Tongue (tissue), 2 donors: ENCODE data around the gene ENTR1. TPM values are rescaled to one million over a fixed set of nuclear protein-coding genes. Genes with fewer than 3 reads are reported as not detected.

Experiments
- DNase-seq: peaks from one replicate; pipeline ENCODE4 v3.0.0-alpha.2; 2015
- total RNA-seq: library from RNA; depleted of rRNA; stranded (reverse); fragments of >200 nt; gene quantifications from one replicate; pipeline ENCODE4 v1.2.3, GENCODE V29; 2014

The ENTR1 gene, protein sequence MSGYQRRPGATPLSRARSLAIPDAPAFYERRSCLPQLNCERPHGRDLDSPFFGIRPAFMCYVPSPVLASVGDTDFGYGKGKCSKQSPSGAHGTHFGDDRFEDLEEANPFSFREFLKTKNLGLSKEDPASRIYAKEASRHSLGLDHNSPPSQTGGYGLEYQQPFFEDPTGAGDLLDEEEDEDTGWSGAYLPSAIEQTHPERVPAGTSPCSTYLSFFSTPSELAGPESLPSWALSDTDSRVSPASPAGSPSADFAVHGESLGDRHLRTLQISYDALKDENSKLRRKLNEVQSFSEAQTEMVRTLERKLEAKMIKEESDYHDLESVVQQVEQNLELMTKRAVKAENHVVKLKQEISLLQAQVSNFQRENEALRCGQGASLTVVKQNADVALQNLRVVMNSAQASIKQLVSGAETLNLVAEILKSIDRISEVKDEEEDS
- total RNA-seq: 22.6 TPM

DNA sequence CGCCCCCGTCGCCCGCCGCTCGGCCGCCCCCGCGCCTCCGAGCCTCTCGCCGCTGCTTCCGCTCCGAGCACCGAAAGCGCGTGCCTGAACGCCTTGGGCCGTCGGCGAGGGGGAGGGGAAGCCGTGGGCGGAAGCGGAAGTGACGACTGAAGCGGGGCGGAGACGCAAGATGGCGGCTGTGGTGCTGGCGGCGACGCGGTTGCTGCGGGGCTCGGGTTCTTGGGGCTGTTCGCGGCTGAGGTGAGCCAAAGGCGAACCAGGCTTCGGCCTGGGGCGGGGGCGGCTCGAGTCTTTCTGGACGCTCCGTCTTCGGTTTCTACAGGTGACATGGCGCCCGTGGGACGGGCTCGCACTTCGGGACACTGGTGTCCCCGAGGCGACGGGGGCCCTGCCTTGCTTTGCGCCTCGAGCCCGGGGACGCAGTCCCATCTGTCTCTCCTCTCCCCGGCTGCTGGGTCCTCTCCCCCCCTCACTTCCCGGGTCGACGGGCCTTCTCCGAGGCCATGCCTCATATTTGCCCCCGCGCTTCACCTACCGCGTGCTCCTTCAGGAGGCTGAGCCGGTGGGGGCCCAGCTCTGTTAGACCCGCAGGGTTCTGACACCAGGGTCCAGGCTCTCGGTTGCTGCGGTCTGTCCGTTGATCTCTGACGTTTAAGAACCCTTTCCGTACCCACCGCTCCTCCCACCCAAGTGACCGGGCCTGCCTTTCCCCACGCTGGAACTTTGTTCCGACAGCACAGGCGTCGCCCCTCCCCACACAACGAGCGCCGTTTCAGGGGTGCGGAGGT is at the start of gene ENTR1, which contains the start of gene PMPCA:
Gene ENTR1, minus strand, starts transcription at position 115 of the 788 bp plus-strand sequence. CDS start 217 bp downstream, outside the sequence.
Gene PMPCA, plus strand, starts transcription at position 159 of the 788 bp plus-strand sequence. Its CDS starts 11 bp downstream, at position 170.
- peak; percentile 96 for DNase-seq

DNA sequence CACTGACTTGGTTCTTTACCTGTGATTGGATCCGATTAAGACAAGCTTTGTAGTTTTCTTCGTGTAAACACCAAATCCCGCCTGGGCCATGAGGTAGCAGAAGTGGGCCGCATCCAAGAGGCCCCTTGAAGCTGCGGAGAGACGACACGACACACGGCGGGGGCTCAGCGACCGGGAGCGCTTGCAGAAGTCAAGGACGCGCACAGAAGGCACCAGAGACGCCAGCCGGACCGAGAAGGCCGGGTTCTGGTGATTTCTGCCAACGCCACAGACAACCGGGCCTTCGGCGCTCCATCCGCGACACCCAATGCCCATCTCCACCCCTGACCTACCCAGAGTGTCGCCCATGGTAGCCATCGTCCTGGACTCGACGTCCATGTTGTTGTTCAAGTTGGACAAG is 49.0 kb upstream of the ENTR1 start:
- no peak for DNase-seq

DNA sequence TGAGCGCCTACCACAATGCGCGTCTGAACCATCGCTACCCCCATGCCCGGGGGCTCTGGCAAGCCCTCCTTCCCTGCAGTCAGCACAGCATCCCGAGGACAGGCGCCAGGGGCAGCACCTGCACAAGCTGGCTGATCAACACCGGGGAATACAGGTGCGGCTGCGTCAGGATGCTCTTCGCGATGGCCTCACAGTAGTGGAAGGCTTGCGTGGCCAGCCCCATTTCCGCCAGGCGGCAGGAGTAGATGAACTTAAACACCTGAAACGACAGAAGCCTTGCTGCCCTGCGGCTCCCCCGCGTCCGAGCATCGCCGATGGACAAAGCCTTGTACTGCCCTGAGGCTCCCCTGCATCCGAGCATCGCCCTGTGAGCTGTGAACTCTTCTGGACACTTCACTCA is 46.9 kb upstream of the ENTR1 start:
- DNase-seq: no peak

DNA sequence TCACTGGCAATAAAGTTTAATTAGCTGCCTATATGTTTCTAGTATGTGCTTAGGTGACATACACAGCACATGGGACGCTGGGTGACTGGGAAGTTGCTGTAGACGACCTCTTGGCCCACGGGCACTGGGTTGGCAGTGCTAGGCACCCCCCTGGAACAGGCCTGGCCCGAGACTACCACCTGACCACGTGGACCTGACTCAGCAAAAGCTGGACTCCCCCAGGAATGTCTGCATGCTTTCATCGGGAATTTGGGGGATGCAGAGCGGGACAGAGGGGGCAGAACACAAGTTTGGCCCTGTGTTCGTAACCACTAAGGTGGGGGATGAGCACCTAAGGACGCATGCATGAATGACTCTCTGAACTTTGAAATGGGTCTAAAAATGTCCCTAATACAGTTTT is 45.8 kb upstream of the ENTR1 start:
- no peak for DNase-seq

DNA sequence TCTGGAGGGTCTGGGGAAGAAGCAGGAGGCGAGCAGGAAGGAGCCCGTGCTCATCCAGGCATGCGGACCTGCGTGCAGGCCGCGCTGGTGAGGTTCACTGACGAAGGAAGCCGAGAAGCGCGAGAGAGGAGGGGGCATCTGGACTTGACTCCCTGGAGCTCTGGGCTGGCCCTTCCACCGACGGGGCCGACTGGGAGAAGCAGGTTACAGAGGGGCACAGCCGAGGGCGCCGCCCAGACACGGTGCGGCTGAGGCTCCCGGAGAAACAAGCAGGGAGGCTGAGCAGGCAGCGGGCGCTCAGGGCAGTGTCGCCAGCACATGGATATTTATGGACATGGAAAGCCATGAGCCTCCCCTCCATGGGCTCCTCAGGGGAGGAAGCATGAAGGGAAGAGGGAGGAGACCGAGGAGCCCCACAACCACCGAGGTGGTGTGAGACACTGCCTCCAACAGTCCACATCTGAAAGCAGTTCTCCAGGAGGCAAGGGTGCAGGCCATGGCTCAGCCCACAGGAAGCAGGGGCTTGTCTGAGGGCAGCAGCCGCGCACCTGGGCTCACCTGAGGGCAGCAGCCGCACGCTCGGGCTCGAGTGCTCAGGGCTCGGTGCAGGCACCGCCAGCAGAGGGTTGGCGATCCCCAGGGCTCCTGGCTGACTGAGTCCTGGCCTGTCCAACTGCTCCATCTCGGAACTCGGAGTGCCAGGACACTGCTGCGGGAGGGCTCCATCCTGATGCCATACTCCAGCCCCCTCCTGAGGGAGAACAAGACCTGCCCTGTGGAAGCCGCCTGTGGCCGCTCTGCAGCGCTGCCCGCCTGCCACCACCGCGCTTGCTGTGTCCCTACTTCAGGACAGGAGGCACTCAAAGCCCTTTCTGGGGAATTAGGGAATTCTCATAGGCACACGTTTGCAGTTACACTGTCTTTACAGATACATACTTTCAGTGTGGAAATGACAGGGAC is 44.9 kb upstream of the ENTR1 start:
- no peak for DNase-seq

DNA sequence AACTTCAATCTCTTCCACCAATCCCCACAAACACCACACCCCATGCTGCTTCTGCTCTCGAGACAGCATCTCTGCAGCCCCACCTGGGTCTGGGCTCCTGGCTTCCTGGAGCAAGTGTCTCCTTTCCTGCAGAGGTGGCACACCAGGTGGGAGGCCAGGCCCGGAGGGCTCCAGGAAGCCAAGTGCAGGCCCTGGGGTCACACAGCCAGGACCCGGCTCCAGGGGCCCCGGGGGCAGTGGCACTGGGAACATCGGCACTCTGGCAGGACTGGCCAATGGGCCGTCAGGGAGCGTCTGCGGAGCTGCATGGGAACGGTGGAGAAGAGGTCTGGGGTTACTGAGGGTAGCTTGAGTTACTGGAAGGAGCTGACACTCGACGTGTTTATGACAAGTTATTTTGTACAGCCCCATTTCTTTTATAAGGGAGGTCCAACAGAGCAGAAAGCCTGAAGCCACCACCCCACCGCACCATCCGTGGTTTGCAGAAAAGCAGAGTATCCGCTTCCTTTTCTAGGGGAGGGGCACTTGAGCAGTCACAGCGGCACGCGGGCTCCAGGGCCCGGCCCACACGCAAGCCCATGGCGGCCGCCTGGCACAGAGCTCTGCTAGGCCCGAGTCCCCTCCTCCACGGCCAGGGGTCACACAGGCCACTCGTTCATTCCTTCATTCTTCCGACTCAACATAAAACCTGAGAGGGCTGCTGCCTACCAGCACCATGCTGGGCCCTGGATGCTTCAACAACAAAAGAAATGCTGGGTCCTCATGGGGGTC is 43.8 kb upstream of the ENTR1 start:
- no peak for DNase-seq

DNA sequence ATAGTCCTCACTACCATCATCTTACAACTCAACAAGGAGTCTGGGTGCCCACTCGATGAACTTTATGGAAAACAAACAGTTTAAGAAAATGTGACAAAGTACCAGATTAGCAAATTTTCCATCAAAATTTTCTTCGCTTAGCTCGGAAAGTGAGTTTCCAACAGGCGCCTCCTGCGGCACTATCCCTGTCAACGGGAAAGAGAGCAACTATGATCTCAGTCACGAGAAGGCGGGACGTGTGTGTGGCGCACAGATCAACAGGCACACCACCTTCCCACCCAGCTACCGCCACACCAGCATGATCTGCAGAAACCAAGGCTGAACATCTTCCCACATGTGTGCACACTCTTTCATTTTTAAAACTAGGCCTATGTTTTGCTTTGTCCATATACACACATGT is 42.9 kb upstream of the ENTR1 start:
- no peak for DNase-seq

DNA sequence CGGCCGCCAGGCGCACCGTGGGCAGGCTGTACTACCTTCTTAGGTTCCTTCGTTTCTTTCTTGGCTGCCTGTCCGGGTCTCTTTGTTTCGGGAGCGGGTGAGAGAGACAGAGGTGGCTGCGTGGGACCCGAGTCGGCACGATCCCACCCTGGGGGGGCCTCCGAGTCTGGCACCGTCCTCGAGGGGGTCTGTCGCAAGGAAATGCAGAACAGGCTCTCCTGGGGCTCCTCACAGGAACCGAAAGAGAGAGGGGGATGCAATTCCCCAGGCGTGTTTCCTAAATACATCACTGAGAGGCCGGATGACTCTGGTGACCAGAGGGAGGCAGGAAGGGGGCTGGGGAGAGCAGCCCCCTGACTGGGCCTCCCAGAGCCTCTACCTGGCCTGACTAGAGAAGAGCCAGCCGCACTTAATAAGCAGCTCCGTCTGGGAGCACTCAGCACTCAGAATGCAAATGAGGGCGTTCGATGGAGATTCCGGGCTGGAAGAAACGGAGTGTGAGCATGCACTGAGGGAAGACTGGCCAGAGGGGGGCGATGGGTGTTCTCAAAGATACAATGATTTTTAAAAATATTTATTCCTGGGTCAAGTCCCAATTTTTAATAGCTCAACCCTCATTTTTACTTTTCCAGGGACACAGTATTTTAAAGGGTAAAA is 40.9 kb upstream of the ENTR1 start:
- DNase-seq: no peak

DNA sequence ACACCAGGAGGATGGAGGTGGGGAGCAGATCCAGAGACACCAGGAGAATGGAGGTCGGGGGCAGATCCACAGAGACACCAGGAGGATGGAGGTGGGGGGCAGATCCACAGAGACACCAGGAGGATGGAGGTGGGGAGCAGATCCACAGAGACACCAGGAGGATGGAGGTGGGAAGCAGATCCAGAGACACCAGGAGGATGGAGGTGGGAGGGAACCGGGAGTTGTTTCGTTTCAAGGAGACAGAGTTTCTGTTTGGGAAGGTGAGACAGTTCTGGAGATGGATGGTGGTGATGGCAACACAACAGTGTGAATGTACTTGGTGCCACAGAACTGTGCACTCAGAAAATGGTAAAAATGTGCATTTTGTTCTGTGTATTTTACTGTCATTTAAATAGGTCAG is 38.2 kb upstream of the ENTR1 start:
- DNase-seq: no peak

DNA sequence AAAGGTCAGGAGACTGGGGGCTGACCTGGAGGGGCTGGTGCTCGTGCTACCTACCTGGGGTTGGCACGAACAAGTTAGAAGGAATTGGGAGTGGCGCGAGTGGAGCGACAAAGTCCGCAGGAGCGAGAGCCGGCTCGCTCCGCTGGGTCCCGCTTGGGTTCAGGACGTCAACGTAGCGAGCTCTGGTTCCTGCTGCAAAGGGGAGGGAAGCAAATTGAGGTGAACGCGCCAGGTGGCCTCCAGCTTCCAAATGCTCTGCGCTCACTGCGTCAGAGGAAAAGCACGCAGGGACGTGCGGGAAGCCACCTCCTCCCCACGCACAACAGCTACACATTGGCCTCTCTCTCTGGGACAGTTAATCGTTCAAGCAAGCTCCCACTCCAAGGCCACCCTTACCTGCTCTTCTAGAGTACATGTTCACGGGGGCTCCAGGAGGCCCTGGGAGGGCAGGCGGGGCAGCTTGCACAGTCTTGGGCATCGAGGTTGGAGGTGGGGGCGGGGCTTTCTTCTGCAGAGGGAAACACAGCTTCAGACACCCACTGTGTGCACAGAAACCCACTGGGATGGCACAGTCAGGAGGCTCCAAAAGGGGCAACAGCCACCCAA is 36.9 kb upstream of the ENTR1 start:
- no peak for DNase-seq

DNA sequence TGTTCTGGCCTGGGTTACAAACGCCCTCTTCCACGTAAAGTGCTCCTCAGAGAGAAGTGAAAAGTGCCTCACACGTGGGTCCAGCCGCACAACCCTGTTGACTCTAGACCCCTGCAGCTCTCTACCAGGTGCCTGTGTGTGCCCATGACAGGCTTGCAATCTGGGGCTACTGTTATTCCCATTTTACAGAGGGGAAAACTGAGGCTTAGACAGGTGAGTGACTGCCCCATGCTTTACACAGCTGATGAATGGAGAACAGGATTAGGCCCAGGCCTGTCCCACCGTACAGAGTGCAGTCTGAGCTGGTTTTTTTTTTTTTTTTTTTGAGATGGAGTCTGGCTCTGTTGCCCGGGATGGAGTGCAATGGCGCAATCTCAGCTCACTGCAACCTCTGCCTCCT is 35.4 kb upstream of the ENTR1 start:
- no peak for DNase-seq

DNA sequence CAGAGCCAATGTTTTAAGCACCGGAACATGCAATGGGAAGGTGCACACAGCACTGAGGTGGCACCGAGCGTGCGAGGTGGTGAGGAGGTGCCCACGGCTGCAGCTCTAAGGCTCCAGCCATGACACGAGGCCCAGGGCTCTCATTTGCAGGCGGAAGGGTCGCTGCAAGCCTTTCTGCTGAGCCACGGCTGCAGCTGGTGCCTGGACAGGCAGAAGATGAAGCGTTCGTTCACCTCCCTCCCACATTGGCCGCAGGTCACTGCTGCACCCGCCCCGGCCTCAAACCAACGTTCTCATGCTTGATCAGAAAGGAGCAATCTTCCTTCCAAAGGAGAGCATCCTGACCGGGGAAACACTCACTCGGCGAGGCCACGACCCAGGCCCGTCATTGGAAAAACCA is 33.7 kb upstream of the ENTR1 start:
- no peak for DNase-seq

DNA sequence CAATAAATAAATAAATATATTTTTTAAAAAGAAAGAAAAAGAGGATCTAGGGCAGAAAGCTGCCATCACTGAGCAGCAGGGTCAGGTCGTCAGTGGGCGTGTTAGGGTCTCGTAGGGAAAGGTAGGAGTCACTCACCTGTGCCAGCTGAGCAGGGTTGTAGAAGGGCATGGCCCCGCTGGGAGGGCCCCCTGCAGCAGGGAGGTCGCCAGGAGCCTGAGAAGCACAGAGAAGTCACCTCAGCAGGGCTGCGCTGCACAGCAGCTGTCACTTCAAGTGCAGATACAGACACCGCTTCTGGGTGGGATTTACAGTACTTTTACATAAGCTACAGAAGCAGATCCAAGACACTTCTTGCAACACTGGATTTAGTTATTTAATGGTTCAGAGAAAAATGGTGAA is 33.3 kb upstream of the ENTR1 start:
- no peak for DNase-seq

DNA sequence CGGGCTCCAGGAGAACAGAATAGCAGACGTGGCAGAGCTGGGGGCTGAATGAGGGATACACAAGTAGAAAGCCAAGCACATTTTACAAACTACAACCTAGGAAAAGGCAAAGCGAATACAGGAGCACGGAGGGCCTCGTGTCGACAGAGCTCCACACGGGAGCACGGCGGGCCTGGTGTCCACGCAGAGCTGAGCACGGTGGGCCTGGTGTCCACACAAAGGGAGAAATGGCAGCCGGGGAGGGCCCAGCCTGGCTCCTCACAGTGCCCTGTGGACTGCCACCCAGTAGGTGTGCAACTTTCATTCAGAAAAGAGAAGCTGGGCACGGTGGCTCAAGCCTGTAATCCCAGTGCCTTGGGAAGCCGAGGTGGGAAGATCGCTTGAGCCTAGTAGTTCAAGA is 32.7 kb upstream of the ENTR1 start:
- DNase-seq: no peak

DNA sequence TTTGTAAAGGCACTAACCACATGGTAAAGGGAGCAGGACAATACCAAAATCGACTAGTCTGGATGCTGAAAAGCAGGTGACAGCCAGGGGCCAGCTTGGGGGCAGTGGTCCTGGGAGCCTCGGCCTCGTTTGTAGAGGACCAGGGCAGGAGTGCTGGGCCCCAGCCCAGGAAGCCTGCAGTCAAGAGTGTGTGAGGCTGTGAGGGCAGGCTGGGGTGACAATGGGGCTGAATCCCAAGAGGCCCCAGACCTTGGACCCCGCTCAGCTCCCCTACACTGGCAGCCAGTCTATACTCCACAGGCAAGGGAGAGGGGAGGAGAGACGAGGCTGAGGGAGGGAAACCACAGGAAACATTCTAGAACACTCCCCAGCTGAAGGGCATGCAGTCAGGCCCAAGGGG is 31.9 kb upstream of the ENTR1 start:
- DNase-seq: no peak

DNA sequence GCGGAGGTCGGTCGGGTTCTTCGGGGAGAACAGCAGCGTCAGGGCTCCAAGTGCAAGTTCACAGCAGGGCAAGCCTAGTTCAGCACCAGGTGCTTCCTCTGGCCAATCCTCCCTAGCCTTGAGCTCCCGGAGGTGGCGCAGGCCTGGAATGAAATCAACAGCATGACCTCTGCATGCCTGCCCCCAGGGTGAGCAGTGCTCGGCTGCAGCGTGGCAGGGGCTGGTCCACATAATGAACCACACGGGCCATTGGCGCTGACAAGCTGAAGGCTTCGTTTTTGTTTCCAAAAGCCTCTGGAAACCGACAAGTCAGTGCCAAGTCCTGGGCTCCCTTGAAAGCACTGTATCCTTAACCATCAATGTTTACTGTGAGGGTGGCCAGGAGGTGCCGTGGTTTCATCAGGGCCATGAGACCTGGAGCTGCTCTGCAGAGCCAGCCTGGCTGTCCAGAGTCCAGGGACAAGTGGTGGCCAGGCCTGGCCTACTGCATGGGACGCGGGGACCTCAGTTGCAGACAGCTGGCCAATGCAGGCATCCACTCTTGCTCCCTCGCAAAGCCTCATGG is 31.3 kb upstream of the ENTR1 start:
- DNase-seq: no peak

DNA sequence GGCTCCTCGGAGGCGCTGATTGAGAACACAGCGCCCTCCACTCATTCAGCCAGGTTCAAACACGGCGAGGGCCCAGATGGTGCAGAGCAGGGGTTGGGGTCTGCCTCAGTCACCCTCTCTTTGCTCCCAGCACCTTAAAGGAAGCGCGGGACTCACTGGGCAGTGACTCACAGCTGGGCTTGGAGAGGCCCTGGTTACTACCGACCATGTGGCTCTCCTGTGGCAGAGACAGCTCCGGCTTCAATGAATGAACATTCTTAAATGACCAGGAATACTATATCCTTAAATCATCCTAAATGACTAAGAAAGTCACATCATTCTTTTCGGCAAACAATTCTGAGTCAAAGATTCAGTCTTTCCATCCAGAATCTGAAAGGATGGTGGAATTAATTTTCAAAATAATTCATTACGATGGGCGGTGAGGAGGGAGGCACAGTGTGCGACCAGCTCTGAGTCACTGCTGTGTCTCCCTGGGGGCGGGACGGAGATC is 30.8 kb upstream of the ENTR1 start:
- no peak for DNase-seq

DNA sequence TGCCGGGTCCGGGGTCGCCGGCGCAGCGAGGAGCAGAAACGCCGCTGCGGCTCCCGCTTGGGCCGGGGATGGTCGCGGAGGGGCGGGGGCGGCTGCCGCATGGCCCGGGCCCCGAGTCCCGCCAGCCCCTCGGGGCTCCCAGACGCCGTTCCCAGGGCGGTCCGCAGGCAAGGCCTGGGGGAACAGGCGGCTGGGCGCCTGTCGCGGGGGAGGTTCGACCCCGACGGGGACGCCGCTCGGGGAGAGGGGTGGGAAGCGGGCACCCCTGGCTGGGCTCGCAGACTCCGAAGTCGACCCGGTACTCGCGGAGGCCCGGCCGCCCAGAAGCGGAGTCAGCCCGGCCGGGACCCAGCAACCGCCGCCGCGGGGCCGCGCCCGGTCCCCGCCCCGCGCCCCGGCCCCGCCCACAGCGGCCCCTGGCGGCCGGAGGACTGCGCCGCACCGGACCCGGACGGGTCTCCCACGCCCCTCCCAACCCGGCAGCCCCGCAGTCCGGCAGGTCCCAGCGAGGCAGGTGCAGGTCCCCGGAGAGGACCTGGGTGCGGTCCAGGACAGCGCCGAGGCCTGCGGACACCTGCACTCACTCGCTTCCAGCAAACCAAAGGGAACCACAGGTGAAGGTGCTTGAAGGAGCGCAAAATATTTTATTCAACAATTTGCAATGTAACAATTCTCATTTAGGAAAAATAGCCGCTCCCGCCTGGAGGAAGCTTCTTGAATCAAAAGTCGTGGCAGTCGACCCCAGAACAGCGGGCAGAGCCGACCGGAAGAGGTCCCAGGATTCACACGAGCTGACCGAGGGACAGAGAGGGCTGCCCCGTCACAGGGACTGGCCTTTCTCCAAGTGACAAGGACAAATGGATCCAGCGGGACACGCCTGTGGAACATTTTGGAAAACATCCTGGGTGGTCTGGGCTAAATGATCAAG is 29.3 kb upstream of the ENTR1 start, which contains the start of gene INPP5E:
Gene INPP5E, minus strand, starts transcription at position 365 of the 928 bp plus-strand sequence. CDS start 426 bp downstream, outside the sequence.
- peak; percentile 81 for DNase-seq
